Left forelimb (tissue), 1 donor: Measurements from ENCODE around the gene YY1AP1.
"Not testable (repeated sequence)": the region's sequence is repeated elsewhere in the genome, so short reads cannot be mapped to it uniquely, and the experiment has no call there.

Experiments
- DNase-seq: peaks from one replicate; pipeline ENCODE4 v3.0.0-alpha.2; 2018; ENCODE audit warnings: low spot score

YY1AP1 gene

GRCh38 chr1:155646307-155646706, 42.3 kb downstream of the YY1AP1 start:
- DNase-seq, result no peak

GRCh38 chr1:155645648-155646047, 42.9 kb downstream of the YY1AP1 start:
- no peak for DNase-seq

DNA sequence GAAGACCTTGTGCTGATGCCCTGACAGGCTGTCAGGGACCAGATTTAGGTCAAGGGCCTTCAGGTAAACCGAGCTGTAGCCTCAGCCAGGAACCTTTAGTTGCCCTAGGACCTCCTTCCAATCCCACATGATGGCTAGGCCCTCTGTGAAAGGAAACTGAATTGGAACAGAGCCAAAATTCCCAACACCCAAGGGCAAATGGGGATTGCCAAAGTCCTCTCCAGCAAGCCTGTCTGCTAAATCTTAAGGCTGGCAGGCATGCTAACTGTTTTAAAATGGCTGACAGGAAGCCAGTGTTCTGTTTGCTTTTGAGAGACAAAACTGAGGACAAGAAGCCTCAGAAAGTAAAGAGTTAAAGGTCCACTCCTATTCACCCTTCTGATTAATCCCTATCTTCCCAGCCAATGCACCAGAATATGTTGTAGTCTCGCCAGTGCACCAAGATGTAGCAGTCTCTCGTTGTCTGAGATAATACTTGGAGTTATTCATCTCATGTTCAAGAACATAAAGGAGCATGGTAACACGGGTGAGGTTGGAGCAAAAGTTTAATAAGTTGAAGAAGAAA, 43.5 kb downstream of the YY1AP1 start:
- no peak for DNase-seq

DNA sequence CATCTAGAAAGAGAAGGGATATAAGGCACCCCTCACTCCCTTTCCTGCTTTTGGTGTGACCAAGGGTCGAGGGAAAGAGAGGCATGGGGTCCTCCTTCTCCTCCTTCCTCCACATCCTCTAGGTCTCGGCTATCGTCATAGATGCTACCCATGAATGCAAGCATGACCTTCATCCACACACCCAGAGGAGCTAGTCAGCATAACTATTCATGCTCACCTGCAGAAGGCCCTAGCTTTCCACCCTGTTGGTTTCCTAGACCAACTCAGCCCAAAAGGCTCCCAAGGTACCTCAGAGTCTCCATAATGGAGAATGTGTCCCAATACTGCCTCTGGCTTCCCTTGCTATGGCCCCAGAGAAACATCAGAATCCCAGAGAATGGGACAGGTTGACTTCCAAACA, 45.3 kb downstream of the YY1AP1 start:
- DNase-seq, result no peak

GRCh38 chr1:155642559-155643180, 45.9 kb downstream of the YY1AP1 start:
- DNase-seq, result not testable (repeated sequence)

DNA sequence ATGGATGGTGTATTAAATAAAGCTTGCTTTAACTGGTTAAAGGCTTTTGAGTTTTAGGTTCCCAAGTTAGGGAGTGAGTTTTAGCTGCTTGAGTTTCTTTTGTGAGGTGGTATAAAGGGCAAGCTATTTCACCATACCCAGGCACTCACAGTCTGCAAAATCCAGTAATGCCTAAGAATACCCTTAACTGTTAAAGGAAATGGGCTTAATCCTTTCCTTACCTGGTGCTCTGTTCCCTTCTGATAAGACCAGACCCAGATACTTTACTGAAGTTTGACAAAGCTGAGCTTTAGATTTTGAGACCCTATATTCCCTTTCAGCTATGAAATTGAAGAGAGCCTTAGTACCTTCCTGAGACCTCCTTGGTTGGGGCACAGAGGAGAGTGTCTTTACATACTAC, 48.2 kb downstream of the YY1AP1 start:
- no peak for DNase-seq

DNA sequence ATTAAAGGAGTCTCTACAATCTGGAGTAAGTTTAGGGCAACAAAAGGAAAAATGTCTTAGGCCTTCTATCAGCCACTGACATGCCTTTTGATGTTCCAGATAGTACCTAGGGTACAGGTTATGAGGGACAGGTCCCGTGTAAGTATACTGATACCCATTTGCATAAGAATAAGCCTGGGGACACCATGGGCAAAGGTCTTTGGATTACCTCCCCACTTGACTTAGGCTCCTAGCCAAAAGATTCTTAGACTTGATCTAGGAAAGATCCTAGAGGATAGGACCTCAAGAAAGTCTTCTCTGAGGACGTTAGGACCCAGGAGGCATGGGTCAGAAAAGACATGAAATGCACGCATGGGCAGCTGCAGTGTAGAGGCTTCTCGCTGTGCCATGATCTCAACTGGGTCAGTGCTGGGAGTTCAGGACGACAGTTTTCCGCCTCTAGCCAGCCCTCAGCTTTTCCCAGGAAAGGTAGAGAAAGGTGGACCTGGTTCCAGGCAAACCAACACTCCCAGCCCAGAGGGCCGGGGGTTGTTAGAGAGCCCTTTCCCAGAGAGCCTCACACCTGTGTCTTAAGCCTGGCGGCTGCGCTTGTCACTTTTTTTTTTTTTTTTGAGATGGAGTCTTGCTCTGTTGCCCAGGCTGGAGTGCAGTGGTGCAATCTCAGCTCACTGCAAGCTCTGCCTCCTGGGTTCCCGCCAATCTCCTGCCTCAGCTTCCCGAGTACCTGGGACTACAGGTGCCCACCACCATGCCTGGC, 52.0 kb downstream of the YY1AP1 start:
- DNase-seq, result no peak

GRCh38 chr1:155626428-155626827, 62.1 kb downstream of the YY1AP1 start:
- DNase-seq, result not testable (repeated sequence)

GRCh38 chr1:155623357-155623756, 65.2 kb downstream of the YY1AP1 start:
- no peak for DNase-seq

DNA sequence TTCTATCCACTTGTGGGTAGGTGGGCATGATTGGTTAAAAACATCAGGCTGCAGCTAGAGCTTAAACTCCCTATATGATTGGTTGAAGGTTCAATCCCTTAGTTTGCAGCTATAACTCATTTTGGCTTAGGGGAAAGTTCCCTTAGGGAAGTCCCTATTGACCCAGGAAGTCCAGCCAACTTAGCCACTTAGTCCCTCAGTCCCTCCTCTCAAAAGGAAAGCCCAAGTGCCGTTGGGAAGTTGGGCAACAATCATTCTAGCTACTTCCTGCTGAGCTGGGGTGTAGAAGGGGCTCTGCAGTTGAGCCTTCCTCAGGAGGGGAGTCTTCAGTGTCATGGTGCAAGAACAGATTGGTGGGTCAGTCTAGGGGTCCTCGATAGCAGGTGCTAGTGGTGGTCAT, 66.4 kb downstream of the YY1AP1 start:
- no peak for DNase-seq

DNA sequence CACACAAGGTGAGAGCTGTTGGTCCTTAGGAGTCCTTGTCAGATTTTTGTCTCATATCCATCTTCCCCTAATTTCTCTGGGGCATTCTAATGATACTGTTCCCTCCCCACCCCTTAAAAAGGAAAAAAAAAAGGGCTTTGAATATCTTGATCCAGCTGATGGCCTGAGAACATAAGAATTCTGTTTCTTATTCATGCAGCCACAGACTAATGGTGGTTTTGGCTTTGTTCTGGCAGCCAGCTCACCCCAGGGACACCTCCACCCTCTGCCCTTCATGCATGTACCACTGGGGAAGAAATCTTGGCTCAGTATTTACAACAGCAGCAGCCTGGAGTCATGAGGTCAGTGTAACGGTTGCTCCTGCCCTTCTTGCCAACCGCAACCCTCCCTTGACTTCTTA, 75.3 kb downstream of the YY1AP1 start:
- DNase-seq, result not testable (repeated sequence)

GRCh38 chr1:155610257-155610647, 78.3 kb downstream of the YY1AP1 start:
- not testable (repeated sequence) for DNase-seq

GRCh38 chr1:155609515-155610256, 78.9 kb downstream of the YY1AP1 start, which contains the start of gene MSTO1:
TSS of gene MSTO1 (plus strand) at chr1:155610218. CDS start at chr1:155610249, 31 bp downstream.
- DNase-seq, result peak; percentile 95
